Tongue (tissue), 2 donors: ENCODE results near the gene ENSA. TPM values are rescaled to one million over a fixed set of nuclear protein-coding genes. Genes with fewer than 3 reads are reported as not detected.
"Not testable (repeated sequence)": the region's sequence is repeated elsewhere in the genome, so short reads cannot be mapped to it uniquely, and the experiment has no call there.

Experiments used
- DNase-seq: peaks from one replicate; pipeline ENCODE4 v3.0.0-alpha.2; 2015
- total RNA-seq: library from RNA; depleted of rRNA; stranded (reverse); fragments of >200 nt; gene quantifications from one replicate; pipeline ENCODE4 v1.2.3, GENCODE V29; 2014

Gene ENSA
- total RNA-seq, 1 donor from 2014 or later, result 110 TPM

- peak; percentile 70 for DNase-seq
Observed at GRCh38 chr1:150621497-150622302, 7.7 kb downstream of the ENSA start.

GRCh38 chr1:150620919-150621318 is 8.5 kb downstream of the ENSA start:
- no peak for DNase-seq

GRCh38 chr1:150619576-150620509 is 9.6 kb downstream of the ENSA start:
- DNase-seq, result peak; percentile 62

- no peak for DNase-seq
Observed at GRCh38 chr1:150615346-150616201, 13.8 kb downstream of the ENSA start.

GRCh38 chr1:150613061-150613920 is 16.1 kb downstream of the ENSA start:
- DNase-seq, result peak; percentile 52

- DNase-seq, result no peak
Observed at GRCh38 chr1:150612014-150612345, 17.4 kb downstream of the ENSA start.

GRCh38 chr1:150610576-150610975 is 18.8 kb downstream of the ENSA start:
- DNase-seq, result no peak

- peak; percentile 22 for DNase-seq
Observed at GRCh38 chr1:150609732-150610131, 19.7 kb downstream of the ENSA start.

GRCh38 chr1:150606463-150607142 is 22.8 kb downstream of the ENSA start:
- DNase-seq, result no peak

- DNase-seq, result not testable (repeated sequence)
Observed at GRCh38 chr1:150605451-150605731, 24.0 kb downstream of the ENSA start.

- no peak for DNase-seq
Observed at GRCh38 chr1:150604226-150604588, 25.2 kb downstream of the ENSA start.

- no peak for DNase-seq
Observed at GRCh38 chr1:150603711-150604110, 25.7 kb downstream of the ENSA start.

- not testable (repeated sequence) for DNase-seq
Observed at GRCh38 chr1:150602372-150602771, 27.0 kb downstream of the ENSA start.

- DNase-seq, result no peak
Observed at GRCh38 chr1:150601540-150601939, 27.9 kb downstream of the ENSA start.

GRCh38 chr1:150598346-150598745 is 31.1 kb downstream of the ENSA start:
- DNase-seq, result not testable (repeated sequence)

- no peak for DNase-seq
Observed at GRCh38 chr1:150596976-150597375, 32.4 kb downstream of the ENSA start.

GRCh38 chr1:150596095-150596892 is 33.1 kb downstream of the ENSA start:
- no peak for DNase-seq

GRCh38 chr1:150582371-150582770 is 47.0 kb downstream of the ENSA start:
- DNase-seq, result no peak

- not testable (repeated sequence) for DNase-seq
Observed at GRCh38 chr1:150581962-150582361, 47.5 kb downstream of the ENSA start.

- DNase-seq, result not testable (repeated sequence)
Observed at GRCh38 chr1:150581437-150581836, 48.0 kb downstream of the ENSA start.
